HG03139 (cell line): Measurements from ENCODE around the gene UBE2C.

ENCODE experiments used
- ATAC-seq: cut with Tn5 transposase; IDR thresholded peaks from one replicate; pipeline ENCODE4 v1.9.1; 2021; ENCODE audit not compliant: unreplicated experiment

The UBE2C gene

DNA sequence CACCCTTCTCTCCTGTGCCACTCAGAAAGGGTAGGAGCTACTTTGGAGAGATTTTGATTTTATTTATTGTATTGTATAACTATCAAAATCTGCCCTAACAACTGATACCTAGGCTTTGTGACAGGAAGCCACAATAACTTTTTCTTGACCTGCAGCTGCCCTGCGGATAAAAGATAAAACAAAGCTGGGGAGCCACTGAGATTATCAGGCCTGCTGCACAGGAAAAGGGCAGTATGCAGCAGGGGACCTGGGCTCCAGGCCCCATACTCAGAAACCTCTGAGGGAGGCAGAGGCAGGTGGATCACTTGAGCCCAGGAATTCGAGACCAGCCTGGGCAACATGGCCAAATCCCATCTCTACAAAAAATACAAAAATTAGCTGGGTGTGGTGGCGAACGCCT is 20.2 kb downstream of the UBE2C start:
- ATAC-seq, result no peak

DNA sequence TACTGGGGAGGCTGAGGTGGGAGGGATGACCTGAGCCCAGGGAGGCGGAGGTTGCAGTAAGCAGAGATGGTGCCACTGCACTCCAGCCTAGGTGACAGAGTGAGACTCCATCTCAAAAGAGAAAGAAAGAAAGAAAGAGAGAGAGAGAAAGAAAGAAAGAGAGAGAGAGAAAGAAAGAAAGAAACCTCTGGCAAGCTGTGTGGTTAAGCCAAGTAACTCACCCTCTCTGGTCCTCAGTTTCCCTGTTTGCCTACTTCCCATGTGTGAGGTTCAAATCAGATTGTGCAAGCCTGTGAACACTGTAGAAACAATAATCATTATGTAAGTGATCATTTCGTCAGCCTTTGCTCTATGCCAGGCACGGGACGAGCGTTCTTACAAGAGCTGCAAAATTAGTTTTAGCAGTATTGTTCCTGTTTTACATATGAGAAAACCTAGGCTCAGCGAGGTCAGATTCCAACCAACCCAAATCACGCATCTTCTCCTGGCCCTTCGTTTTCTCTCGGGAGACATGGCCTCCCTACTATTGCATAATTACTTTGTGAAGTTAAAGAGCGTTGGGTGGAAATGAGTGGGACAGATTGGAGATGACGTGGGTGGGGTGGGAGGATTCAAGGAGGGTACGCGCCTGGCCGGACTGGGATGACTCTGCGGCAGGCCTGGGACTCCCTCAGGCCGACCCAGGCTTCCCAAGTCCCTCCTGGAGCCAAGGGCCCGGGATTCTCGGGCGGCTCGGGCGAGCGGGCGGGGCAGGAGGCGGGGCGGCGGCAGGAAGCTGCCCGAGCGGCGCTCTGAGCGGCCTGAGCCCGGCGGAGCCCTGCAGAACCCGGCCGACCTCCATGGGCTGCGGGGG is 20.8 kb downstream of the UBE2C start, which contains the start of gene SNX21:
Gene SNX21 (plus strand): TSS at position 770 of the 853 bp plus-strand sequence. CDS start 121 bp downstream, outside the sequence.
- no peak for ATAC-seq

DNA sequence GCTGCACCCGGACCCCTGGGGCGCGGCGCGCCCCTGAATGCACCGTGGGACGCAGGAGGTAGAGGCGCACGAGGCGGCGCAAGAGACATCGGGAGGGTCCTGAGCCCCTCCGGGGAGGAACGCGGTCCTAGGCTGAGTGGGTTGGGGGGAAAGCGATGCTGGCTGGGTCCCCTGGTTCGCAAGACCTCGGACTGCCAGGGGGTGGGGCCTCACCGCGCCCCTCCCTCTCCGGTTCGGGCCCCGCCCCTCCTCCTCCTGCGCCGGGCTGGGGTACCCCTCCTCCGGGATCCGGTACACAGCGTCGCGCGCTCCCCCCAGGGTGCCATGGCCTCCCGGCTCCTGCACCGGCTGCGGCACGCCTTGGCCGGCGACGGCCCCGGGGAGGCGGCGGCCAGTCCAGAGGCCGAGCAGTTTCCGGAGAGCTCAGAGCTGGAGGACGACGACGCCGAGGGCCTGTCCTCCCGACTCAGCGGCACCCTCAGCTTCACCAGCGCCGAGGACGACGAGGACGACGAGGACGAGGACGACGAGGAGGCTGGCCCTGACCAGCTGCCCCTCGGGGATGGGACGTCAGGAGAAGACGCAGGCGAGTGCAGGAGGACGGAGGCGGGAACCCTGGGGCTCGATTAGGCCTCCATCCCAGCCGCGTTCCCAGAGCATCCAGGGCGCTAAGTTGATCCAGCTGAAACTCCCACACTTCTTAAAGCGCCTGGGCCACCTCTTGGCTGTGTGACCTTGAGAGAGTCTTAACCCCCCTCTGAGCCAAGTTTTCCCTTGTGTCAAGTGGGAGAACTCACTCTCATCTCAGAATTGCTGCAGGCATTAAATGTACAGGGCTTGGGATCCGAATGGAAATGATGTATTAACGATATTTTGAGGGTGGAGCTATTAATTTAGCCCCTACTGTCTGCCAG is 21.7 kb downstream of the UBE2C start:
- no peak for ATAC-seq

DNA sequence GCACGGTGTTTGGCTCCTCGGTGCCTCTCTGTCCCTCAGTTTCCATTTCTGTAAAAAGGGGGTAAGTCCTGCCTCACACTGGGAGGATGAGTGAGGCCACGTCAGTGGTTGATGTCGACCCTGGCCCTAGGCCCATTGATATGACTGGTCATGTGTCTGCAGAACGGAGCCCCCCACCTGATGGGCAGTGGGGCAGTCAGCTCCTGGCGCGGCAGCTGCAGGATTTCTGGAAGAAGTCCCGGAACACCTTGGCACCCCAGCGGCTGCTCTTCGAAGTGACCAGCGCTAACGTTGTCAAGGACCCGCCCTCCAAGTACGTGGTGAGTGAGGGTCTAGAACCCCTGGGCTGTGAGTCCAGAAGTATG is 22.3 kb downstream of the UBE2C start:
- ATAC-seq, result no peak

DNA sequence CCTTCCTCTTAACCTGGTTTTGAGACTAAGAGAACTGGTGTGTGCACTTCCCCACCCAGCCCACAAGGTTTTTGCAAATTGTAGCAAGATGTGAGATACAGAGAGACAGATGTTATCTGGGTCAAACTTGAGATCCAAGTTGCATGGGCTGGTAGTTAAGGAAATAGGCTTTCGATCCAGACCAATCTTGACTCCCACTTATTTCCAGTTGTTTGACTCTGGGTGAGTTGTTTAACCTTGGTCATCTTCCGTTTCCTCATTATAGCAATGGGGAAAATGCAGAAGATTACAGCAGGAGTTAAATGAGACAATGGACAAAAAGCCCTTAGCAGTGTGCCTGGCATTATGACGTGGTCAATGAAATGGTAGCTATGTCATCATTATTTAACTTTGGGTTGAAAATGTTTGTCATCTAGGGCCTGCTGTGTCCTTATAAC is 22.9 kb downstream of the UBE2C start:
- no peak for ATAC-seq

DNA sequence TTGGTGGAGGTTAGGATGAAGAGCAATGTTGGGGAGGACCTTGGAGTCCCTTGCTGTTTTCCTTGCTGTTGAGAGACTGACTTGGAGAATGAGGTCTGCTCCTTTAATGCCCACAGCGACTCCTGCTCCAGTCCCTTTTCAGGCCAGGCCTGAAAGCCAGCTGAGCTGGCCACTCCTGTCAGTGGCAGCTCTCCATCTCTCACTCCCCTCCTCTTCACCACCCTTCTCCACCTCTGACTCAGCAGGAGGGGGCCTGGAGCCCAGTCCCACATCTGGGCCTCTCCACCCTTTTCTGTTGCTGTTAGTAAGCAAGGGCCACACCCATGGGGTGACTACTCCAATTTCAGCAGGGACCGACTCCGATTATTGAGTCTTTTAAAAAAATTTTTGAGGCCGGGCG is 23.4 kb downstream of the UBE2C start:
- ATAC-seq, result no peak

DNA sequence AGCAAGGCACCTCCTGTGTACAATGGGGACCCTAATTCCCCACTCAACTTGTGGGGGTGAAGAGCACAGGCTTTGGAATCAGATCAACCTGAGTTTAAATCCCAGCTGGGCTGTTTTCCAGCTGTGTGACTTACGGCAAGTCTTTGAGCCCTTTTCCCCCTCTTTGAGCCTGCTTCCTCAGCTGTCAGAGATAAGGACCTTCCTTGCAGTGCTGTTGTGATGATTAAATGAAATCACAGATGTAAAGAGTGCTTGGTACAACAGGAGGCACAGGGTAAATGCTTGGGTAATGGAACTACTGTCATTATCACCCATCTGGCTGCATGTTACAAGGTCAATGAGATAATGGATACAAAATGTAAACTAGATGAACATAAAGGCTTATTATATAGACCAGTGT is 24.4 kb downstream of the UBE2C start:
- ATAC-seq, result no peak

DNA sequence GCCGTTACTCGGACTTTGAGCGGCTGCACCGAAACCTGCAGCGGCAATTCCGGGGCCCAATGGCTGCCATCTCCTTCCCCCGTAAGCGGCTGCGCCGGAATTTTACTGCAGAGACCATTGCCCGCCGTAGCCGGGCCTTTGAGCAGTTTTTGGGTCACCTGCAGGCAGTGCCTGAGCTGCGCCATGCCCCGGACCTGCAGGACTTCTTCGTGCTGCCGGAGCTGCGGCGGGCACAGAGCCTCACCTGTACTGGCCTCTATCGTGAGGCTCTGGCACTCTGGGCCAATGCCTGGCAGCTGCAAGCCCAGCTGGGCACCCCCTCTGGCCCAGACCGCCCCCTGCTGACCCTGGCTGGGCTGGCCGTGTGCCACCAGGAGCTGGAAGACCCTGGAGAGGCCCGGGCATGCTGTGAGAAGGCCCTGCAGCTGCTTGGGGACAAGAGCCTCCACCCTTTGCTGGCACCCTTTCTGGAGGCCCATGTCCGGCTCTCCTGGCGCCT is 28.3 kb downstream of the UBE2C start:
- ATAC-seq, result no peak

DNA sequence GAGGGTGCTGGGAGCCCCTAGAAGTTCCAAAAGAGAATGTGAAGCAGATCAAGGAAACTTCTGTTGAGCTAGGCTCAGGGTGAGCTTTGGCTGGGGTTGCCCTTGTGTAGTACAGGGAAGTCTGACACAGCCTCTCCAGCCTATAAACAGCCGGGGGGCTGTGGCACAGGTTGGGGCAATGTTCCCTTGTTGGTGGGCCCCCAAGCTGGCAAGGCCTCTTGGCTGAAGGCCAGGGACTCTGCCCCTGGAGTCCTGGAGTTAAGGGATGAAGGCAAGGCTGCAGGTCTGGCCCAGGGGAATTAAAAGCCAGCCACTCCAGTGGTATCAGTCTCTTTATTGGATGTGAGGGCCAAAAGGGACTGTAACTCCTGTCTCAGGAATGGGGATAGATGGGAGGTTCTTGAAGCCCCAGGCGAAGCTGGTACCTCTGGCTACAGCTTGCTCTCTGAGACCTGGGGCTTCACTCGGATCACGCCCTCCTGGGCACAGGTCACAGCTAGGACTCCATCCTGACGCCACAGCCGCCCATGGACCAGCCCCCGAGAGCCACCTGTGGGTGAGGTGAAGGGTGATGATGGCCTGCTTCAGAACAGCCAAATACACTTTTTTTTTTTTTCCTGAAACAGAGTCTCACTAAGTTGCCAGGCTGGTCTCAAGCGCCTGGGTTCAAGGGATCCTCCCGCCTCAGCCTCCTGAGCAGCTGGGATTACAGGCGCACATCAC is 29.1 kb downstream of the UBE2C start:
- no peak for ATAC-seq

DNA sequence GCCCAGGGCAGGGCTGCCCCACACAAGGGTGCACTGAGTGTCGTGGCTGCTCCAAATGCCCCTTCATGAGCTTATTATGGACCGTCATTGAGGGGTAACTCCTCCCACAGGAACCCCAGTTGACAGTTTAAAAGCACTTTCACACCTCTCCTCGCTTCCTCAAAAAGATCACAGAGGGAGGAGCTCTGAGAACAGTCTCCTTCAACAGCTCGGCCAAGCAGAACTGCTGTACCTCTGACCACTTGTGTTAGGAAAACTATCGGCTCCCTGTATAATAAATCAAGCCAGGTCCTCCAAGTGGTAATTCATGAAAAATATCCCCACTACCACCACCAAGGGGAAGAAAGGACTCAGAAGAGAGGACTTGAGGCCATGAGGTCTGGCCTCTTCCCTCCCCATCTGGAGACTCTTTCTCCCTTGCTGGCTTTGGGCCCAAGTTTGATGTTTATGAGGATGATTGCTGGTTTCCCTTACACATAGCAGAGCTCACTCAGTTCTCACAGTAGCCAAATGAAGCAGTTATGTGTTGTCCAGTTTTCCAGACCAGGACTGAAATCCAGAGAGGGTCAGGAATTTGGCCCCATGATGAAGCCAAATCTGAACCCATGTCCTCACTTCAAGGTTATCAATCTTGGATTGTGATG is 29.8 kb downstream of the UBE2C start:
- no peak for ATAC-seq

DNA sequence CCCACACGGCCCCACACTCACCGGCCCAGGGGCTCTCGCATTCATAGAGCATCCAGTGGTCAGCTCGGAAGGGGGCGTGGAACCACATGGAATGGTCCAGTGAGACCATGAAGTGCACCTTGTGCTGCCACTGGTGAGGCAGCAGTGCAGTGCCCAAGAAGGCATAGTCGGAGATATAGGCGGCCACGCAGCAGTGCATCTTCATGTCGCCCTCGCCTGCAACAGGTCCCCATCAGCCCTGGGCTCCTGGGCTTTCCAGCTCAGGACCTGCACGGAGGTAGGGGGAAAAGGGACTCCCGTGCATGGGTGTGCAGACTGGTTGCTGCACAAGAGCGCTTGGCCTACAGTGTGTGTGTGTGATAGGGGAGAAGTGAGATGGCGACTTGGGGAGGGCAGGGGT is 31.1 kb downstream of the UBE2C start:
- no peak for ATAC-seq

DNA sequence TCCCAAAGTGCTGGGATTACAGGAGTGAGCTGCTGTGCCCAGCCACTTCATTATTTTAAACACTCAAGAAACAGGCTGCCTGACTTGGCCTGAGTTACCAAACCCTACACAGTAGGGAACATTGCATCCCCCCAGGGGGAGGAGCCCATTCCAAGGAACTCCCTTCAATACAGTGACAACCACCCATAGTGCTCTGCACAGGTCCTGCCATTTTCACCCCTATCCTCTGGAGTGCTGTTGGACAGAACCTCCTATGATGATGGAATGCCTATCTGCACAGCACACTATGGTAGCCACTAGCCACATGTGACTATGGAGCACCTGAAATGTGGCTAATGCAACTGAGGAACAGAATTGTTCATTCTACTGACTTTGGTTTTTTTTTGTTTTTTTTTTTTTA is 33.0 kb downstream of the UBE2C start:
- ATAC-seq, result no peak

DNA sequence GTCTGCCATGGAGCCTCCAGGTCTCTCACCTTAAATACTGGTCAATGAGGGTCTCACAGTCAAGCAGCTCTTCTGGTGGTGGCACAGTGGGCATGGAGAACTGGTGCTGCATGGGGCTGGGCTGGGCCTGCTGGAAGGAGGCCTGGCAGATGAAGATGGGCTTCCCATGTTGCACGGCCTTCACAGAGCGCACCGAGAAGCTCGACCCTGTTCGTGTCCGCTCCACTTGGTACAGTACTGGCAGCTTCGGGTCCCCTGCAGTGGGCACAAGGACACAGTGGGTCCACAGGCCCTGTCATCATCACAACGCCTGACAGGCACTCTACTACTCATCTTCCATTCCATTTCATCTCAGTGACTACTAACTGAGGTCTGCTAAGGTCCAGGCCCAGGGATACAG is 36.0 kb downstream of the UBE2C start:
- no peak for ATAC-seq

DNA sequence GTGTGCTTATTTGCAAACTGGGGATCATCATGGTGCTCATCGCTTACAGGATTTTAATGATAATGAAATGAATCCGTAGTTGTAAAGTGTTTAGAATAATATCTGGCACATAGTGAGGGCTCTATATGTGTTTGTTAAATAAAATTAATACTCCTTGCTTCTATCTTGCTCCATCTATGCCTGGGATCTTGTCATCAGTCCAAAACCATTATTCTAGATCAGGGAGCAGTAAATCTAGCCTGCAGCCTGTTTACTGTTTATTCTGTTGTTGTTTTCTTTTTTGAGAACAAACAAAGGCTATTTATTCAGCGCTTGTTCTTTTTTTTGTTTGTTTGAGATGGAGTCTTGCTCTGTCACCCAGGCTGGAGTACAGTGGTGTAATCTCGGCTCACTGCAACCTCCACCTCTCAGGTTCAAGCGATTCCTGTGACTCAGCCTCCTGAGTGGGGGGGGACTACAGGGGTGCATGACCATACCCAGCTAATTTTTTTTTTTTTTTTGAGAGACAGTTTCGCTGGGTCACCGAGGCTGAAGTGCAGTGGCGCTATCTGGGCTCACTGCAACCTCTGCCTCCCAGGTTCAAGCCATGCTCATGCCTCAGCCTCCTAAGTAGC is 36.6 kb downstream of the UBE2C start:
- no peak for ATAC-seq

DNA sequence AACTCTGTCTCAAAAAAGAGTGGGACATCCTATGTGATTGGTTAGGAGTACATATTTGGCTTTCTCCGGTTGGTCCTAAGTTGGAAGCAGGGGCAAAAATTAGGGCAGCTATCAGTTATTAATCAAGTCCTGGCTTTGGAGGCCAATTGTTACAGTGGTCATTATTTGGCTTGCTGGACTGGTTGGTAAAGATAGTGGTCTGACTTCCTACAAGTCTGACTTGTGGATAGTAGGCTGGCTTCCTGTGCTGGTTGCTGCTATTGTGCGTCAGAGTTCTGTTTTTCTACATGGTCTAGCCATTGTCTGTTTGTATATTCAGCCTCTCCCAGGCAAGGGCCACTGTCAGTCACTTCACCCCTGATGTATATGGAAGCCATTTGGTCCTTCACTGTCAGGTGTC is 37.8 kb downstream of the UBE2C start:
- ATAC-seq, result no peak

DNA sequence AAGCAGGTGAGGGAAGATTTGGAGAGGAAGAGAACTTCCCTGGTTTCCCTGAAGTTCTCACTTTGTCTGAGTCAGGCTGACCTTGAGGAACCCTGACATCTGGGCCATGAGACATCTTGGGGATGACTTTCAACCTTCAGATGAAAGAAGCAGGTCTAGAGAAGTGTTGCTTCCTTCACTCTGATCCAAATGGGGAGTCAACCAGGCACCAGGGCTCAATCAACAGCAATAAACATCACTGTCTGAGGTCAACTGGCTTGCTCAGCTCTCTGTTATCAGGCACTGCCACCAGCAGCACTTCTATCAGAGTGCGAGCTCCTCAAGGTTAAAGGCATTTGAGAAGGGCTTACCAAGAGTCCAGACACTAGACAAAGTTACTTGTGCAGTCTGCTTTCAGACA is 38.5 kb downstream of the UBE2C start:
- ATAC-seq, result no peak

DNA sequence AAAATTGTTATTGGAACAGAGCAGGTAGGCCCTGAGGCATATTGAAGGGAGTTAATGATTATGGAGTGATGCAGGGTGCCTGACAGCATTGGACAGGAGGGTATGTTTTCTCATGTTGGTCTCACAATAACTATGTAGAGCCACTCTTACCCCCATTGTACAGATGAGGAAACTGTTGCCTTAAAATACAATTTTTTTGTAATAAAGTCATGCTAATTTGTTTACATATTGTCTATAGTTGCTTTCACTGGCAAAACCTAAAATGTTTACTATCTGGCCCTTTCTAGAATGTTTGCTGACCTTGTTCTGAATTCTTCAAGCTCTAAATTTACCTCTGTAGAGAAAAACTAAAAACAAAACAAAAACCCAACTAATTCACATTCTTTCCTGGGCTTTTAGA is 39.1 kb downstream of the UBE2C start:
- ATAC-seq, result no peak

DNA sequence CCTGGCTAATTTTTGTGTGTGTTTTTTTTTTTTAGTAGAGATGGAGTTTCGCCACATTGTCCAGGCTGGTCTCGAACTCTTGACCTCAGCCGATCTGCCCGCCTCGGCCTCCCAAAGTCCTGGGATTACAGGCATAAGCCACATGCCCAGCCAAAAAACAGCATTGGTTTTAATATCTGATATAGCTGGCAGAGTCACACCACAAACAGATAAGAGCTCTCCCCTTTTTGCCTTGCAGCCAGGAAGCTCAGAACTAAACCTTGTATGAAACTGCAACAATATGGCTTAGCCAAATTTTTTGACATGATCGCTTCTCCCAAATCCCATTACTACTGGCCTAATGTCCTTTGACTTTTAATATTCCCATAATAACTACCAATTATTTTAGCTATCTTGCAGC is 39.9 kb downstream of the UBE2C start:
- ATAC-seq, result no peak

DNA sequence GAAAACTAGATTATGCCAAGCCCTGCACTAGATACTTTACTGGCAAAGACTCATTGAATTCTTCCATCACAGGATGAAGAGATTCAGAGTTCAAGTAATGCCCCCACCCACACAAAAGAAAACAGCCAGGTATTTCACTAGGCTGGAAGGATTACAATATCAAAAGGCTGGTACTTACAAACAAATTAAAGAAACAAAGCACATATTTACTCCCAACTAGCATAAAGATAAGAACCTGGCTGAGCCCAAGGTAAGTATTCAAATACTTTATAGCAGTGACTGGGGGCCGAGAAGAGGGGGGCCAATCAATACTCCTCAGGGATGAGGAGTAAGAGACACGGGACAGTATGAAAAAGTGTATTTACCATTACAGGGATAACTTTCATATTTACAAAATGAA is 41.0 kb downstream of the UBE2C start:
- ATAC-seq, result no peak
